Smooth muscle cell (in vitro differentiated cells): ENCODE data around the gene PLXNA2. TPM values are rescaled to one million over a fixed set of nuclear protein-coding genes. Genes with fewer than 3 reads are reported as not detected.

Source experiments
- DNase-seq: peaks from one replicate; lab custom pipeline; 2025; ENCODE audit not compliant: unreplicated experiment; lab: John Stamatoyannopoulos, UW
- H2AFZ ChIP-seq: fragments of 200-600 bp; sonication (generic); 2 replicates; pipeline ENCODE4 v1.6.0; 2016; ENCODE audit warnings: antibody characterized with exemption, low read depth, mild to moderate bottlenecking
- H3F3A ChIP-seq: fragments of 200-600 bp; sonication (generic); 2 replicates; pipeline ENCODE4 v1.6.0; 2017; ENCODE audit warnings: antibody characterized with exemption, low read depth
- H3K27ac ChIP-seq: fragments of 200-600 bp; sonication (generic); 2 replicates; pipeline ENCODE4 v1.5.1; 2016; ENCODE audit warnings: low read depth, mild to moderate bottlenecking
- H3K27me3 ChIP-seq: fragments of 200-600 bp; sonication (generic); 2 replicates; pipeline ENCODE4 v1.6.1; 2016; ENCODE audit warnings: low read depth, mild to moderate bottlenecking
- H3K36me3 ChIP-seq: fragments of 200-600 bp; sonication (generic); 2 replicates; pipeline ENCODE4 v1.5.1; 2016; ENCODE audit warnings: low read depth
- H3K4me1 ChIP-seq: fragments of 200-600 bp; sonication (generic); 2 replicates; pipeline ENCODE4 v1.5.1; 2016; ENCODE audit warnings: low read depth
- H3K4me2 ChIP-seq: fragments of 200-600 bp; sonication (generic); 2 replicates; pipeline ENCODE4 v1.6.0; 2016; ENCODE audit warnings: mild to moderate bottlenecking
- H3K4me3 ChIP-seq: fragments of 200-600 bp; sonication (generic); 2 replicates; pipeline ENCODE4 v1.5.1; 2016; ENCODE audit warnings: mild to moderate bottlenecking
- H3K79me2 ChIP-seq: fragments of 200-600 bp; sonication (generic); 2 replicates; pipeline ENCODE4 v1.6.0; 2016; ENCODE audit warnings: low read depth, mild to moderate bottlenecking
- H3K9ac ChIP-seq: fragments of 200-600 bp; sonication (generic); 2 replicates; pipeline ENCODE4 v1.6.0; 2016; ENCODE audit warnings: low read depth
- H3K9me3 ChIP-seq: fragments of 200-600 bp; sonication (generic); replicated peaks from 2 replicates; pipeline ENCODE4 v1.5.1; 2016; ENCODE audit warnings: low read depth
- H4K20me1 ChIP-seq: fragments of 200-600 bp; sonication (generic); 2 replicates; pipeline ENCODE4 v1.6.0; 2016; ENCODE audit warnings: low read depth
- CTCF ChIP-seq: fragments of 200-600 bp; sonication (generic); IDR thresholded peaks from 2 replicates; pipeline ENCODE4 v1.5.1; 2017; ENCODE audit warnings: borderline replicate concordance, mild to moderate bottlenecking, antibody characterized with exemption; ENCODE audit not compliant: insufficient read depth, poor library complexity, severe bottlenecking
- WGBS: methylation state at CpG from one replicate; pipeline ENCODE4 v1.1.7; 2016; ENCODE audit warnings: low lambda C conversion rate; 5-methylcytosine and 5-hydroxymethylcytosine counted together
- polyA plus RNA-seq: library from polyadenylated mRNA; unstranded; fragments of >200 nt; fragmentation: Nextera tagmentation; extraction: Ambion mirVana; gene quantifications from 2 replicates; pipeline ENCODE4 v1.2.1, GENCODE V29; 2016
- total RNA-seq: library from RNA; depleted of rRNA; stranded (reverse); fragments of >200 nt; gene quantifications from 2 replicates; pipeline ENCODE4 v1.2.3, GENCODE V29; 2014

The PLXNA2 gene
- total and polyA plus RNA-seq, 2 experiments from 2014 or later = 8.2 to 8.7 TPM

- Histone ChIP-seq H3K9me3 (no peaks in the 10 kb centered on the region), H3K4me1 (no peaks in the 10 kb centered on the region), H3K4me3 (no peak overlapping the region), H2AFZ (no peak overlapping the region), H3K27me3 (no peaks in the 10 kb centered on the region), H3K27ac (no peak overlapping the region), H3K79me2 (no peaks in the 10 kb centered on the region), H3K9ac (no peak overlapping the region), H4K20me1 (no peaks in the 10 kb centered on the region), H3K4me2 (no peak overlapping the region), H3F3A (no peaks in the 10 kb centered on the region), H3K36me3 (no peaks in the 10 kb centered on the region)
- no peak for DNase-seq
- WGBS = 46% methylated on average over 2 of the region's 2 CpGs
- no peak for TF ChIP-seq CTCF
These were observed 231.0 kb downstream of the PLXNA2 start for GRCh38 chr1:208013210-208013609.

DNA sequence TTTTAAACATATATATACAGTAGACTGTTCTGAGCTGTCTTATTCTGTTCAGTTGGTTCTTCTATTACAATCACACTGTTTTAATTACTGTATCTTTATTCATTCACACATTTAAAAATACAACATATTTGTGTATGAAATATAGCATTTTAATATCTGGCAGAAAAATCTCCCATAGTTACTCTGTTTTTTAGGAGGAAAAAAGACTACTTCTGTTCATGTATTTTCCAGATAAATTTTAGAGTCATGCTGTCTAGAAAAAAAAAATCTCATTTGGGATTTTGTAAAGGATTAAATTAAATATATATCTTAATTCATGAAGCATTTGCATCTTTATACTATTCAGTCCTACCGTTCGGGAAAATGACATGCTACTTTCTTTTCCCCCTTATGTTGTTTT is 231.5 kb downstream of the PLXNA2 start:
- Histone ChIP-seq H3K4me1 (no peaks in the 10 kb centered on the region), H3K79me2 (no peaks in the 10 kb centered on the region), H3K27ac (no peak overlapping the region), H4K20me1 (no peaks in the 10 kb centered on the region), H3F3A (no peaks in the 10 kb centered on the region), H3K36me3 (no peaks in the 10 kb centered on the region), H3K27me3 (no peaks in the 10 kb centered on the region), H3K9me3 (no peaks in the 10 kb centered on the region), H3K4me2 (no peak overlapping the region), H2AFZ (no peak overlapping the region), H3K4me3 (no peak overlapping the region), H3K9ac (no peak overlapping the region)
- 47% methylated on average over 2 of the region's 2 CpGs for WGBS
- DNase-seq = no peak
- TF ChIP-seq CTCF = no peak

DNA sequence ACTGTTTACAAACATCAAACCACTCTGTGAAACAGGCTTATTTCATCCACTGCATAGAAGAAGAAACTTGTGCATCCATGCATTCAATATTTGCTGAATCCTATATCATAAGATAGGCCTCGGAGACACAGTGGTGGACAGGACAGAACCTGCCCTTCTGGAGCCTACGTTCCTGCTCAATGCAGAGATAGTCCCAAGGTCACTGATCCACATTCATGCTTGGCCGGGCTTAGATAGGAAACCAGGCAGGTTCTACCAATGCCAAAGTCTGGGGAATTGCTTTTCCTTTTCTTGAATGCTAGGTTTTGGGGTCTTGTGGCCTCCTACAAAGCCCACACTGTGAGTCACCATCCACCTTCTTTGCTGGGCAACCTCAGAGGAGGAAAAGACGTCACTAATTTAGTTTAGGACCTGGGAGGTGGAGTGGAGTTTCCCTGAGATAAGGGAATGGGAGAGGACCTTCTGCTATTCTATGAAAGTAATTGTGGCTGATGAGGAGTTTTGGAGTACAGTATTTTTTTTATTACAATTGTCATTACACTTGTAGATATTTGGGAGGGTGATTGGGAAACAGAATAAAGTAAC is 233.6 kb downstream of the PLXNA2 start:
- Histone ChIP-seq H3K27ac (no peak overlapping the region), H3K4me1 (no peaks in the 10 kb centered on the region), H3F3A (no peaks in the 10 kb centered on the region), H3K9me3 (no peaks in the 10 kb centered on the region), H3K4me2 (no peak overlapping the region), H3K79me2 (no peaks in the 10 kb centered on the region), H4K20me1 (no peaks in the 10 kb centered on the region), H3K27me3 (no peaks in the 10 kb centered on the region), H3K4me3 (no peak overlapping the region), H3K9ac (no peak overlapping the region), H2AFZ (no peak overlapping the region), H3K36me3 (no peaks in the 10 kb centered on the region)
- WGBS = 81% methylated on average over 4 of the region's 4 CpGs
- no peak for TF ChIP-seq CTCF
- no peak for DNase-seq

GRCh38 chr1:208009706-208010444 is 234.3 kb downstream of the PLXNA2 start:
- 93% methylated on average over 12 of the region's 12 CpGs for WGBS
- no peak overlapping the region for H3K9ac ChIP-seq
- no peaks in the 10 kb centered on the region for H3K4me1 ChIP-seq
- H3K9me3 ChIP-seq = no peaks in the 10 kb centered on the region
- H3K27ac ChIP-seq = no peak overlapping the region
- no peak overlapping the region for H2AFZ ChIP-seq
- no peaks in the 10 kb centered on the region for H3K27me3 ChIP-seq
- no peaks in the 10 kb centered on the region for H4K20me1 ChIP-seq
- no peak overlapping the region for H3K4me3 ChIP-seq
- H3K4me2 ChIP-seq = no peak overlapping the region
- H3K36me3 ChIP-seq = no peaks in the 10 kb centered on the region
- DNase-seq = no peak
- no peak for TF ChIP-seq CTCF
- H3F3A ChIP-seq = no peaks in the 10 kb centered on the region
- H3K79me2 ChIP-seq = no peaks in the 10 kb centered on the region
